Hypothalamus (tissue), 51 donors: ENCODE results near the gene CEP112.

ENCODE experiments used
- DNase-seq, 51 donors: peaks; one replicate each; lab custom pipeline; 2025; lab: John Stamatoyannopoulos, UW

The CEP112 gene

GRCh38 chr17:65998675-65999074 is 193.3 kb downstream of the CEP112 start:
- DNase-seq, result no peak

GRCh38 chr17:65994679-65995078 is 197.3 kb downstream of the CEP112 start:
- DNase-seq, result no peak

- no peak for DNase-seq
These were observed 197.8 kb downstream of the CEP112 start for GRCh38 chr17:65994114-65994513.

GRCh38 chr17:65990593-65990992 is 201.3 kb downstream of the CEP112 start:
- DNase-seq, result peak in 7 of 51 donors; percentile 2 to 23 (median 6)

GRCh38 chr17:65988451-65988850 is 203.5 kb downstream of the CEP112 start:
- no peak for DNase-seq

GRCh38 chr17:65987988-65988387 is 203.9 kb downstream of the CEP112 start:
- no peak for DNase-seq

- DNase-seq, result no peak
These were observed 206.4 kb downstream of the CEP112 start for GRCh38 chr17:65985571-65985970.

- no peak for DNase-seq
These were observed 207.6 kb downstream of the CEP112 start for GRCh38 chr17:65984299-65984698.

GRCh38 chr17:65978871-65979270 is 213.1 kb downstream of the CEP112 start:
- DNase-seq, result no peak

GRCh38 chr17:65977041-65977440 is 214.9 kb downstream of the CEP112 start:
- DNase-seq, result no peak

- no peak for DNase-seq
These were observed 216.1 kb downstream of the CEP112 start for GRCh38 chr17:65975878-65976277.

GRCh38 chr17:65973237-65973636 is 218.7 kb downstream of the CEP112 start:
- no peak for DNase-seq

- DNase-seq, result no peak
These were observed 224.6 kb downstream of the CEP112 start for GRCh38 chr17:65967372-65967771.

GRCh38 chr17:65966072-65966695 is 225.7 kb downstream of the CEP112 start:
- no peak for DNase-seq

GRCh38 chr17:65963179-65963578 is 228.8 kb downstream of the CEP112 start:
- DNase-seq, result no peak

- DNase-seq, result no peak
These were observed 232.3 kb downstream of the CEP112 start for GRCh38 chr17:65959630-65960029.

- DNase-seq, result no peak
These were observed 235.1 kb downstream of the CEP112 start for GRCh38 chr17:65956814-65957213.

- DNase-seq, result no peak
These were observed 237.8 kb downstream of the CEP112 start for GRCh38 chr17:65954148-65954449.

- no peak for DNase-seq
These were observed 238.4 kb downstream of the CEP112 start for GRCh38 chr17:65953316-65954147.

- no peak for DNase-seq
These were observed 239.3 kb downstream of the CEP112 start for GRCh38 chr17:65952586-65952985.

GRCh38 chr17:65952015-65952414 is 239.9 kb downstream of the CEP112 start:
- no peak for DNase-seq

GRCh38 chr17:65947831-65948230 is 244.1 kb downstream of the CEP112 start:
- no peak for DNase-seq
